Upper lobe of left lung (tissue), 4 donors: ENCODE measurements around the gene RBM39.

ENCODE experiments used
- CTCF ChIP-seq, 6 experiments: fragments of 450-650 bp in 4 of 6; fragments of 200-600 bp in 2 of 6; sonication (generic) in 2 of 6; IDR thresholded peaks; one replicate each; pipeline ENCODE4 v1.5.1; 2016 to 2019; ENCODE audit warnings: antibody characterized with exemption in 6 of 6
- EP300 ChIP-seq, 4 donors: sonication (generic); formaldehyde crosslinking; IDR thresholded peaks; one replicate each; pipeline ENCODE4 v1.5.1; 2017; ENCODE audit warnings: antibody characterized with exemption in 4 of 4, control low read depth in 2 of 4
- POLR2A ChIP-seq, 4 donors: fragments of 450-650 bp; IDR thresholded peaks; one replicate each; pipeline ENCODE4 v1.5.1; 2016 to 2017; ENCODE audit warnings: antibody characterized with exemption in 4 of 4, mild to moderate bottlenecking in 2 of 4
- POLR2AphosphoS5 ChIP-seq, 2 donors: sonication (generic); formaldehyde crosslinking; IDR thresholded peaks; one replicate each; pipeline ENCODE4 v1.5.1; 2017; ENCODE audit warnings: antibody characterized with exemption in 2 of 2

GRCh38 chr20:35771689-35772562, 29.9 kb upstream of the RBM39 start, which contains the start of gene PHF20:
- peak; percentile 98 to 99 for TF ChIP-seq POLR2AphosphoS5 (IDR thresholded peaks at IDR 0.05)
- peak in 4 of 6 experiments; percentile 68 to 86 (median 72) for TF ChIP-seq CTCF (IDR thresholded peaks at IDR 0.05)
- TF ChIP-seq POLR2A (IDR thresholded peaks at IDR 0.05), result peak in 3 of 4 donors; percentile 83 to 89 (median 88)
- TF ChIP-seq EP300 (IDR thresholded peaks at IDR 0.05), result peak; percentile 93 to 99 (median 98)
